Measurements from ENCODE around the gene CNTN1. TPM values are rescaled to one million over a fixed set of nuclear protein-coding genes. Genes with fewer than 3 reads are reported as not detected.

Gene CNTN1
- total and polyA plus RNA-seq, 9 donors = 21.8 to 123 (median 44.1) TPM

DNA sequence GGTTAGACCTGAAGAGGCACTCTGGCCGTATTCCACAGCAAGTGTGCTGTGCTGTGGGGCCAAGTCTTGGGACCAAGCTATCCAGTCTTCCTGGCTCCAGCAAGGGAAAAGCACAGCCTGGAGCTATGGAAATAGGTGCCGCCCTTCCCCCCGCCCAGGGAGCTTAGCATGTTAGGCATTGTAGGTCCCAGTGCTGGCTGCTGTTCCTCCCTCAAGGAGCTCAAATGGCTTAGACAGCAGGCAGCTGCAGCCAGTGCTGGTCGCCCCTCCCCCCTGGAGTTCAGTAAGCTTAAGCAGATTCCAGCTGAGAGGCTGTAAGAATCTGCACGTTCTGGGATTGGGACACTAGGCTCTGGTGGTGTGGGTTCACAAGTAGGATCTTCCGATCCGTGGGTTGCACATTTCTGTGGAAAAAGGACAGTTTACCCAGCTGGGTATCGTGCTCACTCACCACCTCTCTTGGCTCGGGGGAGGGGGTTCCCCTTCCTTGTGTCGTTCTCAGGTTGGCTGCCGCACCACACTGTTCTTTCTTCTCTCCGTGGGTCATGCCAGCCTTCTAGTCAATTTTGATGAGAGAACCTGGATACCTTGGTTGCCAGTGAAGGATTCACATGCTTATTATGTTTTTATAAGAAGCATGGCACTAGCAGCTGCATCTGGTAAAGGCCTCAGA, 127.3 kb downstream of the CNTN1 start:
- no peak overlapping the region for H3K27ac ChIP-seq
- TF ChIP-seq CTCF (IDR thresholded peaks at IDR 0.05) (no peak), EP300 (IDR thresholded peaks at IDR 0.05) (no peak), POLR2A (IDR thresholded peaks at IDR 0.05) (no peak)
- 47 to 64% (median 59%) methylated on average over 11 to 12 of the region's 12 CpGs for WGBS, 3 donors
- intact Hi-C loops (cut with DNase I) = no loop called here
- H3K27me3 ChIP-seq = no peaks in the 10 kb centered on the region
- H3K36me3 ChIP-seq = no peaks in the 10 kb centered on the region
- no peak overlapping the region for H3K4me3 ChIP-seq
- no peaks in the 10 kb centered on the region for H3K9me3 ChIP-seq
- DNase-seq = peak in 3 of 5 donors; percentile 24 to 55 (median 25)
- no peaks in the 10 kb centered on the region for H3K4me1 ChIP-seq (ENCODE audit: insufficient read depth)

DNA sequence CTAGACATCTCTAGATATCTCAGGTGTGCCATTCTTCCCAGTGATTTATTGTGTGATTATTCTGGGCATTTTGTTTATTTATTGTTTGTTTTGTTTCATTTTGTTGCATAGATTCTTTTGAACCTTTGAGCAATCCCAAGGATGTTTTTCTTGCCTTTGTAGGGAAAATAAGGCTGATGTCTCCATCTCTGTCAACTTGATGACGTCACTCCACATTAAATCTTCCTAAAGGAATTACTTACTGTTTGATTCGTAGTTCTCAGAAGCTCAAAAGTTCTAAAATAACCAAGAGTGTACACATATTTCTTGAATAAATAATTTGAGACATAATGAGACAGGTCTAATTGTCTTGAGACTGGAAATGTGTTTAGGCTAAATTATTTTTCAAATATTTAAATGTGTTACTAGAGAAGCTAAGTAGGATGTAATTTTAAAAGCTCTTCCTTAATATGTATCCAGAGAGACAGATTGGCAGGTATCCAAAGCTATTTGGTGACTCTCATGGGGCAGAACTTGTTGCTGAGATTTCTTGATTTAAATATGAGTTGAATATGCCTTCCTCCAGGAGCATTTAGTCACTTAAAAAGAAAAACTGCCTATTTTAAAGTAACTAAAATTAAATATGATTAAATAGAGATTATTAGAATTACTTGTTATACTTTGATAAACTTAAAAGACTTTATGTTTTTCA, 128.7 kb downstream of the CNTN1 start:
- no peak for TF ChIP-seq POLR2A (IDR thresholded peaks at IDR 0.05)
- no peak for TF ChIP-seq CTCF (IDR thresholded peaks at IDR 0.05)
- no peak for TF ChIP-seq EP300 (IDR thresholded peaks at IDR 0.05)
- no peaks in the 10 kb centered on the region for H3K27me3 ChIP-seq
- intact Hi-C loops (cut with DNase I) = no loop called here
- H3K27ac ChIP-seq = no peak overlapping the region
- H3K9me3 ChIP-seq = no peaks in the 10 kb centered on the region
- H3K4me1 ChIP-seq (ENCODE audit: insufficient read depth) = no peaks in the 10 kb centered on the region
- WGBS, 3 donors = 39 to 62% (median 57%) methylated on average over 2 of the region's 2 CpGs
- H3K36me3 ChIP-seq = no peaks in the 10 kb centered on the region
- DNase-seq = no peak
- H3K4me3 ChIP-seq = no peak overlapping the region

- Histone ChIP-seq H3K4me3 (no peak overlapping the region), H3K36me3 (no peaks in the 10 kb centered on the region), H3K27me3 (no peaks in the 10 kb centered on the region), H3K4me1 (ENCODE audit: insufficient read depth) (no peaks in the 10 kb centered on the region), H3K27ac (no peak overlapping the region), H3K9me3 (no peaks in the 10 kb centered on the region)
- TF ChIP-seq EP300 (IDR thresholded peaks at IDR 0.05) (no peak), CTCF (IDR thresholded peaks at IDR 0.05) (no peak), POLR2A (IDR thresholded peaks at IDR 0.05) (no peak)
- intact Hi-C loops (cut with DNase I) = no loop called here
- no peak for DNase-seq
These were observed 132.9 kb downstream of the CNTN1 start for GRCh38 chr12:40825156-40825555.

DNA sequence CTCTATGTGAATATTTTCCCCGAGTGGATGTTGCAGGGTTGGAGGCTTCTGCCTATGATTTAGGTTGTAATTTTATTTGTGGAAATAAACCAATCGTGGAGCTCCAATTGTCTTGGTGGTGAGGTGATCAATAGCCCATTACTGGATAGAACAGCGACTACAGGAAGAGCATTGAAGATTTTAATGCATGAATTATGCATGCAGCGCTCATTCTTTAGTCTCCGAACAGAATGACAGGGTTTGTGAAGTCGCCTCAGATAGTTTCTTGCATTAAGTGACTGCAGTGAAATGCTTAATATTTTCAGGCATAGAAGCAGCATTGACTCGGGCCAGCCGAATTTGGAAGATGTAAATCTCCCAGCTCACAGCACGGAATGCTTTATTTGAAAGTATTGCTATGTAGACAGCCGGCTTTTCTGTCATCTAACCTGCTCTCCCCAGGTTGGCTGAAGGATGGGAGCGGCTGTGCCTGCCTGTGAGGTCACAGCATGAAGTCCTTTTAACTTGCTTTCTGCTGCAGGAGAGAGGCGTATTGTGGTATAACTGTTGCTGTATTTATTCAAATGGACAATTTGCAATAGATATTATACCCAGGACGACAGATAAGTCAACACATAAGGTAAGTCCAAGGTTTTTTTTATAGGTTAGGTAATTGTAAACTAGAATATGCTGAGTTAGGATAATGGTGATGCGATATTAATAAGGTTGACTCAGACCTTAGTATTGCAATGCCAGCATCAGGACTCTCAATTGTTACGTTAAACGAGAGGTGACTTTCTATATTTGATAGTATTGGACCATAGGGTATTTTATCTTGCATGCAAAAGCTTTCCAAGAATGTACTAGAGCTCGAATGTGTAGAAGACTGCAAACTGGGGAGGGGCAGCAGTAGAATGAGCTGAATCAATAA, 135.7 kb downstream of the CNTN1 start:
- 56 to 62% (median 61%) methylated on average over 17 of the region's 17 CpGs for WGBS, 3 donors
- DNase-seq = no peak
- H3K36me3 ChIP-seq = no peaks in the 10 kb centered on the region
- intact Hi-C loops (cut with DNase I) = no loop called here
- H3K4me3 ChIP-seq = no peak overlapping the region
- TF ChIP-seq CTCF (IDR thresholded peaks at IDR 0.05) (no peak), EP300 (IDR thresholded peaks at IDR 0.05) (no peak), POLR2A (IDR thresholded peaks at IDR 0.05) (no peak)
- H3K9me3 ChIP-seq = no peaks in the 10 kb centered on the region
- H3K27ac ChIP-seq = no peak overlapping the region
- H3K27me3 ChIP-seq = no peaks in the 10 kb centered on the region
- no peaks in the 10 kb centered on the region for H3K4me1 ChIP-seq (ENCODE audit: insufficient read depth)

Data from ovary (tissue), 9 donors.